ENCODE measurements around the gene NLGN1. TPM values are rescaled to one million over a fixed set of nuclear protein-coding genes. Genes with fewer than 3 reads are reported as not detected.

NLGN1 gene
- total and polyA plus RNA-seq, 2 of the 8 experiments (the other 6 are each of a cell fraction or from before 2014, with no cell fraction given): 7.8 to 14.8 TPM

- Histone ChIP-seq H2BK120ac (replicated peaks; ENCODE audit: low read depth, low read length) (no peak overlapping the region), H3K27me3 (replicated peaks in 1 of 4; ENCODE audit: control insufficient read depth in 3 of 4, extremely low read depth in 1 of 4, insufficient read depth in 3 of 4, low read length in 3 of 4) (no peaks in the 10 kb centered on the region), H3K9ac (replicated peaks in 1 of 4; ENCODE audit: extremely low read depth in 1 of 4, low read depth in 3 of 4, low read length in 3 of 4) (no peak overlapping the region), H4K91ac (replicated peaks; ENCODE audit: insufficient read length, low read length) (no peak overlapping the region), H4K5ac (ENCODE audit: insufficient read length, low read depth, low read length) (no peak overlapping the region), H2AFZ (ENCODE audit: low read length) (no peak overlapping the region), H3K56ac (replicated peaks; ENCODE audit: insufficient read length, low read depth, low read length) (no peak overlapping the region), H2AK5ac (ENCODE audit: low read depth, low read length) (no peak overlapping the region), H3K23ac (ENCODE audit: insufficient read length) (no peak overlapping the region), H3K4me1 (replicated peaks in 1 of 4; ENCODE audit: control insufficient read depth in 3 of 4, insufficient read depth in 4 of 4, low read length in 3 of 4) (peaks cover 0 to 9% (median 2%) of the 10 kb centered on the region in 4 experiments; a peak in 4 of 7 replicates), H3K79me2 (ENCODE audit: control insufficient read depth in 1 of 2, insufficient read depth in 2 of 2, low read length in 2 of 2) (no peaks in the 10 kb centered on the region), H3K79me1 (ENCODE audit: low read depth, low read length) (no peaks in the 10 kb centered on the region), H2BK20ac (ENCODE audit: low read length) (no peak overlapping the region), H2BK12ac (ENCODE audit: low read depth, low read length) (no peak overlapping the region), H3K9me3 (ENCODE audit: insufficient read depth in 2 of 2, low read depth in 1 of 2, low read length in 1 of 2) (peaks cover 0 to 4% of the 10 kb centered on the region in 2 experiments; a peak in 1 of 4 replicates), H3K36me3 (ENCODE audit: control insufficient read depth in 2 of 4, insufficient read depth in 4 of 4, low read length in 3 of 4) (no peaks in the 10 kb centered on the region), H3K23me2 (ENCODE audit: low read depth, low read length) (no peaks in the 10 kb centered on the region), H3K14ac (ENCODE audit: insufficient read length) (no peak overlapping the region), H3K27ac (ENCODE audit: low read depth, low read length) (no peak overlapping the region), H2BK5ac (ENCODE audit: low read depth, low read length) (no peak overlapping the region), H4K20me1 (replicated peaks in 1 of 2; ENCODE audit: control insufficient read depth in 1 of 2, insufficient read depth in 2 of 2, low read length in 2 of 2) (no peaks in the 10 kb centered on the region), H3K4ac (replicated peaks; ENCODE audit: insufficient read length, low read depth, low read length) (no peak overlapping the region), H3K18ac (ENCODE audit: extremely low read depth, low read length) (no peak overlapping the region), H3K4me2 (ENCODE audit: insufficient read depth in 1 of 2, low read depth in 2 of 2, low read length in 2 of 2) (no peak overlapping the region), H2BK15ac (ENCODE audit: low read length) (no peak overlapping the region), H4K8ac (ENCODE audit: extremely low read depth, insufficient read depth, low read length) (no peak overlapping the region), H3K4me3 (ENCODE audit: extremely low read depth in 1 of 4, insufficient read depth in 2 of 4, low read depth in 3 of 4, low read length in 4 of 4) (no peak overlapping the region)
- WGBS, 2 experiments (ENCODE audit: extremely low coverage in 1 of 2, insufficient coverage in 1 of 2, insufficient read length in 1 of 2, insufficient replicate concordance in 2 of 2, low coverage in 1 of 2, low lambda C conversion rate in 2 of 2, missing lambda C conversion rate in 1 of 2): 87% methylated on average over 1 of the region's 1 CpG; no CpG with 5 or more reads in 1 of the 2 experiments
- DNase-seq (ENCODE audit: low read depth in 1 of 2, low spot score in 2 of 2) (no peak), FAIRE-seq (peak; percentile 32)
- POLR2A ChIA-PET (ENCODE audit: partially characterized antibody): no interaction called here
- TF ChIP-seq RFX5 (IDR thresholded peaks at IDR 0.05; ENCODE audit: borderline replicate concordance, low read depth, low read length): no peak
- CTCF ChIA-PET (ENCODE audit: partially characterized antibody): no interaction called here
Observed at GRCh38 chr3:174321548-174321947, 924.0 kb downstream of the NLGN1 start.
